NCI-H2081 treated with DMSO at 0.1 percent for 48 hours (cell line): ENCODE data around the gene STC2.
"Not testable (repeated sequence)": the region's sequence is repeated elsewhere in the genome, so short reads cannot be mapped to it uniquely, and the experiment has no call there.

Experiments used
- DNase-seq: peaks from one replicate; lab custom pipeline; 2025; lab: John Stamatoyannopoulos, UW

The STC2 gene

DNA sequence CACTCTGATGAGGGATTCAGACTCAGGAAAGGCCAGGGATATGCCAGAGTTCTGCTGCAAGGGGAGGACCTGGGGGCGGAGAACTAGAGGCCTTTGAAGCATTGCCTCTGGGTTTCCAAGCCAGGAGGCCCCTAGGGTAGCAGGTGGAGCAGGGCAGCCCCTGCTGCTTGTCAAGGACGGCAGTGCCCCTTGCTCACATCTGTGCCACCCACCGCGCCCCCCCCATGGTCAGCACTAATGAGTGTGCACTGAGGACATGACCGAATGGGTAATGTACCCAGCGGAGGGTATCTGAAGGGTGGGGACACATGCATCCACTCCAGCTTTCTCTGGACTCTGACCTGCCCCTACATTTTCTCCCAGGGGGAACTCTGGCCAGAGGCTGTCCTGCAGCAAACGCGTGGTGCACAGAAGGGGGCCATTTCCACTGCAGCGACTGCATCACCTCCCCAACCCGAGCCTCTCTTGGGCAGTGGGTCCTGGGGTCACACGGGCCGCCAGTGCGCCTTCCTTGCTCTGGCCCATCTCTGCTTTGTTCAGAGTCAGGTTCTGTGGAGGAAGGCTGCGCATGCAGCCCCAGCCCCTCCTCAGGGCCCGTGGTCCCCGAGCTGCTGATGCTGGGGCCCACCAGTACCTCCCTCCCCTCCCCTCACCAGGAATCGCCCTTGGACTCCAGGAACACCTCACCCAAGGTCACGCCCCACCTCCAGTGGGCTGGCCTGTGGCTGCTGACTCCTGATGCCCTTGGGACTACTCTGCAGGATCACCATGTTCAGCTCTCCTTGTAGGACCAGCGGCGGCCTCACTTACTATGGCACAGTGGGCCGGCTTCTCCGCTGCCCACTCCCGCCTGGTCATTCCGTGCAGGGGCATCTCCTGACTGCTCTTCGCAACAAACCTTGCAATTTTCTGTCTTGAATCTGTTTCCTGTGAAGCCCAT lies 31.2 kb downstream of the STC2 start:
- no peak for DNase-seq

DNA sequence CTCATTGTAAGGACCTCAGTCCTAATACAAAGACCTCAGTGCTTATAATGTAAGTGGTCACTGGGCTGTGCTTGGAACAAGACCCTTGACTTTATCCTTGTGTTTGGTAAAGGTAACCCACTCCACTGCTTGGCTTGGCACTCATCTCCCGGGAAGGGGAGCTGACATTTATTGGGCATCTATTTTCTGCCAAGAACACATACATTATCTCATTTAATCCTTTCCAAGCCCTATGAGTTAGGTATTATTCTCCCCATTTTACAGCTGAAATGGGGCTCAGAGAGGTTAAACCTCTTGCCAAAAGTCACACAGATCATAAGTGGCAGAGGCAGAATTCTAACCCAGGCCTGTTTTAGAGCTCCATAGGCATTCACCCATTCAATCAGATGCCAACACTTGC lies 32.4 kb downstream of the STC2 start:
- no peak for DNase-seq

DNA sequence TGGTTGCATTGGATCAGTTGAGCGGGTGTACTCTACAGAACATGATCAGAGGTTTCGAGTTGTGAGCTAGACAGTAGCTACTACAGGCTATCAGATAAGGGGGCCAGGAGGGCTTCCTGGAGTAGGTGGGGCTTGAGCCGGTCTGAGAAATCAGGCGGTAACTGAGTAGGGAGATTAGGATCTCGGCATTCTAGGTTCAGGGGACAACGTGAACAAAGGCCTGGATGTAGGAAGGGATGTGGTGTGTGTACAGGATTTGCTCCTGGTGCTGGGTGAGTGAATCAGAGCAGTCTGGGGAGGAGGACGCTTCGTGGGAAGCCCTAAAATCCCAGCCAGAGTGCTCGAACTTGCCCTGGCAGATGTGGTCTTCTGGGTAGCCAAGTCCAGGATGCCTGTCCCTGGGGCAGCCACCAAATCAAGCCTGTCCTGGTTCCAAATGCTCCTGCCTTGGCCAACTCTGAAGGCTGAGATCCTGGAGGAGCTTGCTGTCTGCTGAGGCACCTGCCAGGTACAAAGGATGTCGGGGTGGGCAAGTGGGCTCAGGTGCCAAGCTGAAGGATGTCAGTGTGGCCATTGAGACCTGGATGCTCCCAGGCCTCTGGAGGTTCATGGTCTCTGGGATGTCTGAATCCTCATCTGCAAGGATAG lies 33.4 kb downstream of the STC2 start:
- no peak for DNase-seq

DNA sequence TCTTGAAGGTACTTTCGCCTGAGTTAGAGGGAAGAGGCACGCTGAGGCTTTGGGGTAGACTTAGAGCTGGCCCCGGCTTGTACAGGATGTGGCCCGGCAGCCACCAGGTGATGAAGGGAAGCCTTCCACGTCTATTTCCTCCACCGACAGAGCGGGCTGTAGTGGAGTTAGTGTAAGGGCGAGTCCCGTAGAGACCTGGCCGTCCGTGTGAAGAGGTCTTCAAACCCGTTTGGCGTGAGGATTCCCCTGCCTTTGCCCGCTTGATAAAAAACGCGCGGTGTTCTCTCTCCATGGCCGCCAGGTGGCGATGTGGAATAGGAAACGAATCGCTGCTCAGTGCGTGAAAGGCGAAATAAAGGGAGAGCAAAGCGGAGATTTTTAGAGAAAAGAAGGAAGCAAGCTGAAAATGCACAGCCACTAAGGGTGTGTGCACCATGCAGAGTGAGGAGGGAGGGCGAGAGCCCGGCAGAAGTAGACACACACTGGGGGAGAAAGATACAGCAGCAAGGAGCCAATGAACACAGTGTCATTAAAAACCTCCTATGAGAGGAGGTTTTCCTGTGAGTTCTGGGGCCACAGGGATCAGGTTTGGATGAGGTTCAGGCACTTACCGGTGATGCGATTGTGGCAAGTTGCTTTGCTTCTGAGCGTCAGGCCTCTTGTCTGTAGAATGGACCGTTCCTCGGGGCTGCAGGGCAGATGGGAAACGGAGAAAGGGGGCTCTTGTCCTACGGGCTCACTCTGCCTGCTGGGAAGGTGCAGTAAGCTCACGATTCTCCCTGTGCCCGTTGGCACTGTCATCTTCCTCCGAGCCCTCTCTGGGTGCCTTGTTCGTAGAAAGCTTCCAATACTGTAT lies 34.2 kb downstream of the STC2 start:
- DNase-seq = no peak

DNA sequence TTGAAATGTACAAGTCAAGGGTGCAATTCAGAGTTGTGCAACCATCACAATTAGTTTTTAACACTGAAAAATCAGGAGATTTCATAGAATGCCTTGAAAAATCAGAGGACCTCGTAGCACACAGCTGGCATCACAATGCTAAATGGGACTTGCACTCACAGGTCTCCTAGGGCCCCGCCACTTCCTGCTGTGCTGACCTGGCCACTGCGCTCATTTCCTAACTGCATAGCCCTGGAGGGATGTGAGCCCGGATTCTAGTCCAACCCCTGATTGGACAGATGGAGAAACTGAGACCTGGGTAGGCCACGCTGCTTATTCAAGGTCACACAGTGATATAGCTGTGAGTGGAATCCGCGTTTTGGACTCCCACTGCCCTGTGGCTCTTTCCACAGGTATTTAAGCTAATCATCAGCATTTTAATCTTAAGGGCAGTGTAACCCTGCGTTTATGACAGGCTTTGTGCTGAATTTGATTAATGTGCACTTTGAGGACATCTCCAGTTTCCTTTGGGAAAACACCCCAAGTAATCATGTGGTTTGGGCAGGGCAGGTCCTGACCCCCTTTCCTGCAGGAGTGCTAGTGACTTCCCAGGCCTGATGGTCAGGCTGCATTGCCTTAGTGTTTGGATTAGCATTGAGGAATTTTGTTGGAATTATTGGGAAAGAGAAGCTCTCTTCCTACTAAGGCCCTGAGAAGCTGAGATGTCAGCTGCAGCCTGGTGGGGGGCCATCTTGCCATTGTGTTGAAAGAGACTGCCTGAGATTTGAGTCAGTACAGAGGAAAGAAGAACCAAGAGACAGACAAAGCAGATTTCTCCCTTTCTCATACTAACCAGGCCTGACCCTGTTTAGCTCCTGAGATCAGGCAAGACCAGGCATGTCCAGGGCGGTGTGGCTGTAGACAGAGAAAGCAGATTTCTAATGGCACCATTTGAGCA lies 36.2 kb downstream of the STC2 start:
- DNase-seq = no peak

DNA sequence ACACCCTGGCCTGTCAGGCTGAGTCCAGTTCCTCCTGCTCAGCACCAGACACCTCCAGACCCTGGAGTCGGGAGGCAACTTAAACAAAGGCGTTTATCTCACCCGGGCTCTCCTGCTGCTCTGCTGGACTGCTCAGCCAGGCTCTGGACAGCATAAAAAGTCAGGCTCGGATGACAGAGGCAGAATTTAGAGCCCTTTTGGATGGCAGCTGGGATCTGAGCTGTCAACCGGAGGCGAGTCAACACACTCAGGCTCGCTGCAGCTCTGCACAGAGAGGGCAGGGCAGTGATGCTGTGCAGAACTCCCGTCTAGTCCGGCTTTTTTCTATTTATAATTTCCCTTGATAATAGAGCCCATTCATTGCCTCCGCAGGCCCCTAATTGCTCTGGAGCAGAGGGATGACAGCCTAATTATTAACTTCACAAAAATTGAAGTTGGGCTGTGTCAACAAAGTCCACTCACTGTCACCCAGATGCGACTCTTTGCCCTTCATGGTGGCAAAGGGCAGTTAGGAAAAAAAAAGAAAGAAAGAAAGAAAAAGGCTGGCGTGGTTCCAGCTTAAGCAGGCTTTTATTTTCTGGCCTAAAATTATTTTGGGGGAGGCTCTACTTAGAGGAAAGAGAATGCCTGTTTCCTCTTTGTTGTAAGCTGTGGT lies 37.6 kb downstream of the STC2 start:
- no peak for DNase-seq

DNA sequence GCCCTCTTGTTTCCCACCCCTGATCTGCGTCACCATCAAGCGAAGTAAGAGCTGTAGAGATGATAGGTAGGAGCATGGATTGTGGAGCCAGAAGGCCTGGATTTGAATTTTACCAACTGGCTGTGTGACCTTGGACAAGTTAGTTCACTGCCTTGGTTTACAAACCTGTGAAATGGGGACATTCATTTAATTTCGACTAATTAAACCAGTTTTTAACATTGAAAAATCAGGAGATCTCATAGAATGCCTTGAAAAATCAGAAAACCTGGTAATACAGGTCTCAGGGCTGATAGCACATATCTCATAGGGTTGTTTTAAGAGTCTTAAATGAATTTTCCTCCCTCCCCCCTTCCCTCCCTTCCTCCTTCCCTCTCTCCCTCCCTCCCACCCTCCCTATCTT lies 38.8 kb downstream of the STC2 start:
- no peak for DNase-seq

DNA sequence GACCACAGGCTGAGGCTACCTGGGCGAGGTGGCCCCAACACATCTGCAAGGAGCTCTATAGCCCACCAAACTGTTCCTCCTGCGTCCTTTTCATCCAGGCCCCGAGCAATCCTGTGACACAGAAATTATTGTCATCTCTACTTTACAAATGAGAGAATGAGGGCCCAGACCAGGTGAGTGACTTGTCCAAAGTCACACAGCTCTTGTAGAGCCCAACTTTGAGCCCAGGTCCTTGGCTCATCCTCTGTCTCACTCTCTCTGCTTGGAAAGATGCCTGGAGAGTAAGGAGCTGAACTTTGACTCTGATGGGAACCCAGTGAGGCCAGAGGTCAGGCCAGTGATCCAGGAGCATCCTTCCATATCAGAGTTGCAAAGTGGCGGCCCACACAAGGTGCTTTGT lies 39.6 kb downstream of the STC2 start:
- DNase-seq = no peak

DNA sequence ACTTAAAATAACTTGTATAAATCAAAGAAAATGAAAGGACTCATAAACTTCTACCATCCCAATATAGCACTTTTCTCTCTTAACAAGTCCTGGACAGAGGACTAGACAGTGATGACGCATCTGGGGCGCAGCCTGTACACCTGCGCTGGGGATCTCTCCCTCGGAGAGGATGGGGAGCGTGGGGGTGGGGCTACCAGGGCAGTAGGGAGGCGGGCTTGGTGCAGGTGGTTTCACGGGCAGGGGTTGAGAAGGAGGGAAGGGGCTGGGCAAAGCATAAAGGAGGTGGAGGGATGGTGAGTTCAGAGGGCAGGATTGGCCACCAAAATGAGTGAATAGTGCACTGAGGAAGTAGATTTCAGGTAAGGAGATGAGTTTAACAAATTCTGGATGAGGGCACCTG lies 41.1 kb downstream of the STC2 start:
- no peak for DNase-seq

DNA sequence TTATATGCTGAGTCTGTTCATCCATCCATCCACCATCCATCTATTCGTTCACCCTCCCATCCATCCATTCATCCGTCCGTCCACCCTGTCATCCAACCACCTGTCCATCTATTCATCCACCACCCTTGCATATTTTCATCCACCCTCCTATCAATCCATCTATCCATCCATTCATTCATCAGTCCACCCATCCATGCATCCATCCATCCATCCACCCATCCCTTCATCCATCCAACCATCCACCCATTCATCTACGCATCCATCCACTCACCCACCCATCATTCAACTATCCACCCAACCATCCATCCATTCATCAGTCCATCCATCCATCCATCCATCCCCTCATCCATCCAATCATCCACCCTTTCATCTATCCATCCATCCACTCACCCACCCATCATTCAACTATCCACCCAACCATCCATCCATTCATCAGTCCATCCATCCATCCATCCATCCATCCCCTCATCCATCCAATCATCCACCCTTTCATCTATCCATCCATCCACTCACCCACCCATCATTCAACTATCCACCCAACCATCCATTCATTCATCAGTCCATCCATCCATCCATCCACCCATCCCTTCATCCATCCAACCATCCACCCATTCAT lies 43.8 kb downstream of the STC2 start:
- DNase-seq = not testable (repeated sequence)

DNA sequence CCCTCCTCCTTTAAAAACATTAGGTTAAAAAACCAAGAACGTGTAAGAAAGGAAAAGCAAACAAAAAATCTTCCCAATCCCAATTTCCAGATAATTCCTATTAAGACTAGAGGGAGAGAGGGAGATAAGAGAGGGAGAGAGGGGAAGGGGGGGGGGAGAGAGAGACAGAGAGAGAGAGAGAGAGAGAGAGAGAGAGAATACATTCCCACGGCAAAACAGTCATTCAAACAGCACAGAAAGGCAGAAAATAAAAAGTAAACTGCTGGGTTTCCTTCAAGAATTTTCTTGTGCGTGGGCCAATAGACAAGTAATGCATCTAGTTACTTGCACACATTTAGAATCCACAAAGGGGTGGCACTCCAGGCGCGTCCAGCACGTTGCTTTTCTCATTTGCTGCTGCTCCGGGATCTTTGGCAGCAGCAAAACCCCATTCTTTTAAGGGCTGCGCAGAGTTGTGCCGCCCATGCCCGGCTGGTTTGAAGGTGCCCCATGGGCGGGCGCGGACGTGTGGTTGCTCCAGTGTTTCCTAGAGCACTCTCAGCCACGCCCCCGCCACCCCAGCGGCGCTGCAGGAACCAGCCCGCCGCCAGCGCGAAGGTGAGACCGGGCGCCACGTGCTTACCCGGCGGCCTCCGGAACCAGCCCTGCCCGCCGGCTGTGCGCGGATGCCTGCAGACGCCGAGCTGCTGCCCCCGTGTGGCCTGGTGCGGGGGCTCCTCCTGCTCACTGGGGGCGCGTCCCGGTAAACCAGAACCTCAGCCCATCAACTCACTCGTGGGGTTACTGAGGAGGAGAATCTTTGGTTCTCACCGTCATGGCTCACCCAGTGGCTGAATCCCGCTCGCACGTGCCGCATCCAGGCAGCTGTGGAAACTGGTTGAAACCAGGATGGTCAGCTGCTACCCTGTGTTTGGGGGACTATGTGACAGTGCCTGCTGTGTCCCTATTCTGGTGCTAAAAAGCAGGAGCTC lies 44.6 kb downstream of the STC2 start:
- no peak for DNase-seq

DNA sequence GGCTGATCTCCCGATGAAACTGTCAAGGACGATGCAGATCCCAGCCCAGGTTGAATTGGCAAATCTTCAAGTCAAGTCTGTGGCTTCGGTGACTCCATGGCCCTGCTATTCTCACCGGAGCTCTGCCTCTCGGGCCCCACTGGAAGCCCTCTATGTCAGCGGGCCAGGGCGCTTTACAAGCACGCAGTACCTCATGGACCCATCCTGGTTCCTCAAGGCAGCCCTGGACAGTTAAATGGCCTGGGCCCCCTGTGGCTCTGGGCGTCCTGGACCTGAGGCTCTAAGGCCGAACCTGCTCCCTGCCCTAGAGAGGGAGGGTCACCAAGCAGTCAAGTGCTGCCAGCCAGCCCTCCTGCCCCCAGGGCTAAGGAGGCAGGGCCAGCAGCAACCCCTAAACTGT lies 45.3 kb downstream of the STC2 start:
- no peak for DNase-seq

DNA sequence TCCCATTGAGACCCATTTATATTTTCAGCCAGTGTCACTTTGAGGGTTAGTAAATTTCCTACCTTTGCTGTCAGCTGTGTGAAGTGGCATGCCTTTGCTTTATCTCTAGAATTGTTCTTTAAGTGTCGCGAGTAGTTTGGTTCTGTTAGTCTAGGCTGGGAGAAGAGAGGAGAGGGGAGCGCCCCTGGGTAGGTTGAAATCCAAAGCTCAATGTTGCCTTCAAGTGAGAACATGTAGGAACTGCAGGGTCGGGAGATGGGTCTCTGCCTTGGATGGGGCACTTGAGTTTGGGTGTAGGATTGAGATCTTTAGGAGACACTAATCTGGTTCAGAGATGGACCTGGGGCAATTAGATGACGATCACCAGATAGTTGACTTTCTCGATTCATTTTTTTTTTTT lies 46.3 kb downstream of the STC2 start:
- DNase-seq = no peak

DNA sequence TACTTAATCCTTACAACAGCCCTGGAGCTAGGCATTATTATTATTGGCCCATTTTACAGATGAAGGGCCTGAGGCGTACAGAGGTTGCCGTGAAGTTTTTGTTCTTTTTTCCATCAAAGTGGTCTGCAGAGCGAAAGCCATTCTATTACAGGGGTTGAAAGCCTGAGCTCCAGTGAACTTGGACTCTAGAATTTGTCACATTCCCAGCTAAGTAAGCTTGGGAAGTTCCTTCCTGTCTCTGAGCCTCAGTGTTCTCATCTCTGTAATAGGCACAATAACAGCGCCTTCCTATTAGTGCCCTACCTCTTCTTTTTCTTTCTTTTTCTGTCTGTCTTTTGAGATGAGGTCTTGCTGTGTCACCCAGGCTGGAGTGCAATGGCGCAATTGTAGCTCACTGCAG lies 49.0 kb downstream of the STC2 start:
- no peak for DNase-seq

DNA sequence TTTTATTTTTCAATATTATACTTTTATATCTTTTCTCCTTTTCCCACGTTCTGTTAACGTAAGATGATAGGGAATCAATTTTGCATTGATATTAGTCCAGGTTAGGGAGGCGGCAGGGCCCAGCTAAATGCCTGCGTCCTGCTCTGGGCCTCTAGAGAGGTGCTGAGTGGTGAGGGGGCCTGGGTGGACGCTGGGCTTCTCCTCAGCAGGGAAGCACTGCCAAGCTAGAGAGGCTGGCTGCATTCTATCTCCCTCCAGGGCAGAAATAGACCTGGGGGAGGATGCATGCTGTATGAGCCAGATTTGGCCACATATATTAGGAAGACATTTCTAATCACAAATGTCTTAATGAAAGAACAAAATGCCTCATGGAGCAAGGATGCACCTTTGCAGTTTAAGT lies 49.6 kb downstream of the STC2 start:
- no peak for DNase-seq

DNA sequence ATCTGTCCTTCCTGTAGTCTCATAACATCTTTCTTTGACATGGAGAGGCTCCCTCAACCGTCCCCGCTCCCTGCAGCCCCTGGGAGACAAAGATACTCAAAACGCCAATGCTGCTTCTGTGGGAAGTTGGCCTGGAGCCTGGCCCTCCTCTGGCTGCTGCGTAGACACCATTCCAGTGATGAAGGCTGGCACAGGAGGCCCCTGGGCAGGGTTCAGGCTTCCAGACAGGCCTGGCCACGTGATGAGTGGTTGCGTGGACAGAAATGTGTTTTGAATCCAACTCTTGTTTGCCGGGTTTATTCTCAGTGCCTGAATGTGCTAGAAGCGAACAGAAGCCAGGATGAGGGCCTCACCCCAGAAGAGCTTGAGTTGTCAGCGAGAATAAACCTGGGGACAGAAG lies 50.0 kb downstream of the STC2 start:
- DNase-seq = no peak

DNA sequence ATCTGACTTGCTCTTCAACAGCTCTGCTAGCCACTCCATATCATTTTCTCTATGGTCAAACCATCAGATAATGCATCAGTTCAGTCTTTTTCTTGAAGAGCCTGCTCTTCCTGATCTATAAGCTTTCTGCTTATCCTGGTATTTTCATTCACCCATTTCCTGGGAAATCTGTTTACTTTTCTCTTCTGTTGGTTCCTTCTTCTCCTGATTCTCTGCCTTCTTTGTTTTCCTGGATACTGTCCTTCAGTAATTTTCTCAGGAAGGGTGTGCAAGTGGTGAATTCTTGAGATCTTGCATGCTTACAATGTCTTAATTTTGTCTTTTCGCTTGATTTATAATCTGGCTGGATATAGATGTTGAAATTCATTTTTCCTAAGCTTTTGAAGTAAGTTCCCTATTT lies 53.4 kb downstream of the STC2 start:
- no peak for DNase-seq

DNA sequence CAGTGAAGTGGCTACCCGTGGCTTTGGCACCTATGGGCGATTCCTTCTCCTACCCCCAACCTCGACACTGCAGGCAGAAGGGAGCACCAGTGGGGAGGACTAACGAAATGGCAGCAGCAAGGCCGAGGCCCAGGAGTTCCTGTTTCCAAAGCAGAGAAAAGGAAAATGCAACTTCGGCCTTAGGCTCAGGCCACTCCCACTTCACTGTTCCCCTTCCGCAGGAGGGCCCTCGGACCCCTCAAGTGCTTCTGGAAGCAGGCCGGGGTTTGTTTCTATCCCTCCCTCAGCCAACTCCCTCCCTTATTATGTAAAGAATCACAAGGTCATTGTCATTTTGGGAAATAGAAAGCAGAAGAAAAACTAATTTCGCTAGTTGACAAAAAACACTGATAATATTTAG lies 56.8 kb downstream of the STC2 start:
- DNase-seq = no peak

DNA sequence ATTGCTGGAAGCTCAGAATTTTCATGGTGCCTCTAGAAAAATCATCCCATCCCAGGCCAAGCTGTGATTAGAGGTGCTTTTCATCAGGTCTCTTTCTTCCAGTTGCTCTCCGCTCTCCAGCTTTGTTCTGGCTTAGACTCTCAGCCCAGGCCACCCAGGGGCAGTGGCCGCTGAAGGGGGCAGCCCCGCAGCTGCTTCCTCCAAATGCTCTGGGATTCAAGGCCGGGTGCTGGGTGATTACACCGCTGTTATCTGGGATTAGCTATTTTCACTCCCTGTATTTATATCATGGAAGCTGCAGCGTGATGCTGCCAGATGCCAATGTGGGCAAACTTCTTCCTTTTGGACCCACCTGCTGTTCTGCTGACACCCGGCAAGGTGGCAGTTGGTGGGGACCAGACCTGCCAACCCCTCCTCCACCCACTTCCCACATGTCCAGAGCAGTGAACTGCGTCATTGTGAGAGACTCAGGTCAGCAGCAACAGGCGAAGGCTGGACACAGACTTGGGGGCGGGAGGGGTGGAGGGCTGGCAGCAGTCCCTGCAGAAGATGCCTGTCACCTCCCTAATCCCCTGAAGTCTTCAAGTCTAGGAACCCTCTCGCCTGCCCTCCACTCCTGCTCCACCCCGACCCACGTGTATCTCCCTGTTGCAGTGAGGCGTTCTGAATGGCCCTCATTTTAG lies 59.3 kb downstream of the STC2 start:
- DNase-seq = no peak
